Sciatic nerve (tissue), 2 donors: ENCODE results near the gene GANC. TPM values are rescaled to one million over a fixed set of nuclear protein-coding genes. Genes with fewer than 3 reads are reported as not detected.

Experiments used
- ATAC-seq: fragments of 200-7000 bp; cut with Tn5 transposase; one replicate; pipeline ENCODE4 v1.9.1; 2020; ENCODE audit warnings: mild to moderate bottlenecking, moderate library complexity
- DNase-seq: peaks from one replicate; pipeline ENCODE4 v3.0.0-alpha.2; 2020; ENCODE audit warnings: low spot score
- intact Hi-C: fragments of 100-400 bp; cut with DNase I; formaldehyde crosslinking; loops from one replicate; pipeline ENCODE4 v1.14.2; 2022
- total RNA-seq: library from RNA; stranded (reverse); fragmentation: NEBNext Ultra II Directional; extraction: Animal tissue kit (Norgen Biotek cat#: 25700); gene quantifications from one replicate; pipeline ENCODE4 v1.2.1, GENCODE V29; 2021
- donor health status: DM: no; HTN: no; CAD: no.
- donor health status: DM: no; HTN: no; CAD: no.

The GANC gene
- total RNA-seq, 1 donor from 2014 or later: 57.6 TPM

- no peak for DNase-seq
- ATAC-seq: no peak
- intact Hi-C loops: no loop called here
Measured at GRCh38 chr15:42402455-42403205, 129.6 kb downstream of the GANC start.

- ATAC-seq (no peak), DNase-seq (no peak)
- intact Hi-C loops: no loop called here
Measured at GRCh38 chr15:42403389-42403788, 130.4 kb downstream of the GANC start.

- intact Hi-C loops: no loop called here
- peak; percentile 61 for ATAC-seq
Measured at GRCh38 chr15:42404461-42405235, 131.6 kb downstream of the GANC start.

GRCh38 chr15:42405863-42406482 is 133.0 kb downstream of the GANC start:
- intact Hi-C loops: no loop called here
- ATAC-seq (no peak), DNase-seq (no peak)

More at GRCh38 chr15:42404461-42405235, 131.6 kb downstream of the GANC start:
- no peak for DNase-seq

Other genes starting within 250 kb of the GANC start
- not detected for gene PLA2G4D, start 178.6 kb upstream of the GANC start, total RNA-seq
- not detected for gene PLA2G4F, start 116.6 kb upstream of the GANC start, total RNA-seq
- gene VPS39, start 64.9 kb upstream of the GANC start, total RNA-seq: 60.4 TPM
- 71.6 TPM for gene TMEM87A, start 232 bp downstream of the GANC start, total RNA-seq
- gene CAPN3, start 86.3 kb downstream of the GANC start, total RNA-seq: 21.9 TPM
- gene ZNF106, start 217.9 kb downstream of the GANC start, total RNA-seq: 87.8 TPM
- gene SNAP23, start 222.4 kb downstream of the GANC start, total RNA-seq: 75.7 TPM